BE2C (cell line): ENCODE data around the gene ABCA7.
A peak's percentile ranks its signal among the peaks of the same experiment; 100 is the strongest.

Source experiments
- DNase-seq: peaks from one replicate; pipeline ENCODE4 v3.0.0-alpha.2; 2020
- H3K27me3 ChIP-seq: fragments of 250-450 bp; sonication (Bioruptor Pico); 2 replicates; pipeline ENCODE4 v1.5.1; 2020; ENCODE audit warnings: mild to moderate bottlenecking
- H3K36me3 ChIP-seq: fragments of 250-450 bp; sonication (Bioruptor Pico); 2 replicates; pipeline ENCODE4 v1.5.1; 2020; ENCODE audit warnings: mild to moderate bottlenecking
- H3K4me1 ChIP-seq: fragments of 250-450 bp; sonication (Bioruptor Pico); 2 replicates; pipeline ENCODE4 v1.5.1; 2020
- H3K4me3 ChIP-seq: 2 replicates; pipeline ENCODE4 v1.5.1; 2011; ENCODE audit warnings: low read depth, low read length
- H3K9me3 ChIP-seq: fragments of 250-450 bp; sonication (Bioruptor Pico); 2 replicates; pipeline ENCODE4 v1.5.1; 2020
- CTCF ChIP-seq: IDR thresholded peaks from 2 replicates; pipeline ENCODE4 v1.5.1; 2012; ENCODE audit warnings: mild to moderate bottlenecking, low read depth, low read length

ABCA7 gene

GRCh38 chr19:996051-996838 lies 43.7 kb upstream of the ABCA7 start:
- no peak for TF ChIP-seq CTCF
- Histone ChIP-seq H3K27me3 (peaks cover 57% of the 10 kb centered on the region), H3K36me3 (peaks cover 26% of the 10 kb centered on the region), H3K9me3 (no peaks in the 10 kb centered on the region), H3K4me3 (no peak overlapping the region), H3K4me1 (peaks cover 13% of the 10 kb centered on the region)
- DNase-seq: peak; percentile 57

- DNase-seq: no peak
- Histone ChIP-seq H3K36me3 (peaks cover 15% of the 10 kb centered on the region), H3K9me3 (no peaks in the 10 kb centered on the region), H3K4me3 (no peak overlapping the region), H3K27me3 (peaks cover 73% of the 10 kb centered on the region), H3K4me1 (peaks cover 13% of the 10 kb centered on the region)
- TF ChIP-seq CTCF: no peak
These were observed 41.8 kb upstream of the ABCA7 start for GRCh38 chr19:998064-998463.

- H3K36me3 ChIP-seq: peaks cover 2% of the 10 kb centered on the region
- no peak overlapping the region for H3K4me3 ChIP-seq
- H3K4me1 ChIP-seq: peaks cover 13% of the 10 kb centered on the region
- no peak for DNase-seq
- peaks cover 85% of the 10 kb centered on the region for H3K27me3 ChIP-seq
- H3K9me3 ChIP-seq: no peaks in the 10 kb centered on the region
- TF ChIP-seq CTCF: no peak
These were observed 40.6 kb upstream of the ABCA7 start for GRCh38 chr19:999379-999719.

GRCh38 chr19:1000095-1000494 lies 39.8 kb upstream of the ABCA7 start, which contains the start of gene GRIN3B:
Gene GRIN3B (plus strand): TSS chr19:1000419. CDS start chr19:1000438, 19 bp downstream.
- DNase-seq: peak; percentile 75
- H3K4me3 ChIP-seq: no peak within 1 kb of the TSS
- H3K4me1 ChIP-seq: peaks cover 13% of the 10 kb centered on the region
- no peaks in the 10 kb centered on the region; the same call in 1 of the 2 replicates for H3K9me3 ChIP-seq
- no peaks in the 10 kb centered on the region for H3K36me3 ChIP-seq
- peaks cover 93% of the 10 kb centered on the region for H3K27me3 ChIP-seq
- TF ChIP-seq CTCF: peak; percentile 42

- DNase-seq: no peak
- no peak overlapping the region for H3K4me3 ChIP-seq
- H3K4me1 ChIP-seq: peaks cover 6% of the 10 kb centered on the region
- H3K9me3 ChIP-seq: no peaks in the 10 kb centered on the region; the same call in 1 of the 2 replicates
- H3K27me3 ChIP-seq: peaks cover 93% of the 10 kb centered on the region
- no peaks in the 10 kb centered on the region for H3K36me3 ChIP-seq
- no peak for TF ChIP-seq CTCF
These were observed 39.0 kb upstream of the ABCA7 start for GRCh38 chr19:1000591-1001537.
